GM19455 (cell line): Measurements from ENCODE around the gene P2RX3.
"Not testable (repeated sequence)": the region's sequence is repeated elsewhere in the genome, so short reads cannot be mapped to it uniquely, and the experiment has no call there.

ENCODE experiments used
- ATAC-seq: cut with Tn5 transposase; IDR thresholded peaks from one replicate; pipeline ENCODE4 v1.9.1; 2021; ENCODE audit not compliant: unreplicated experiment

The P2RX3 gene

DNA sequence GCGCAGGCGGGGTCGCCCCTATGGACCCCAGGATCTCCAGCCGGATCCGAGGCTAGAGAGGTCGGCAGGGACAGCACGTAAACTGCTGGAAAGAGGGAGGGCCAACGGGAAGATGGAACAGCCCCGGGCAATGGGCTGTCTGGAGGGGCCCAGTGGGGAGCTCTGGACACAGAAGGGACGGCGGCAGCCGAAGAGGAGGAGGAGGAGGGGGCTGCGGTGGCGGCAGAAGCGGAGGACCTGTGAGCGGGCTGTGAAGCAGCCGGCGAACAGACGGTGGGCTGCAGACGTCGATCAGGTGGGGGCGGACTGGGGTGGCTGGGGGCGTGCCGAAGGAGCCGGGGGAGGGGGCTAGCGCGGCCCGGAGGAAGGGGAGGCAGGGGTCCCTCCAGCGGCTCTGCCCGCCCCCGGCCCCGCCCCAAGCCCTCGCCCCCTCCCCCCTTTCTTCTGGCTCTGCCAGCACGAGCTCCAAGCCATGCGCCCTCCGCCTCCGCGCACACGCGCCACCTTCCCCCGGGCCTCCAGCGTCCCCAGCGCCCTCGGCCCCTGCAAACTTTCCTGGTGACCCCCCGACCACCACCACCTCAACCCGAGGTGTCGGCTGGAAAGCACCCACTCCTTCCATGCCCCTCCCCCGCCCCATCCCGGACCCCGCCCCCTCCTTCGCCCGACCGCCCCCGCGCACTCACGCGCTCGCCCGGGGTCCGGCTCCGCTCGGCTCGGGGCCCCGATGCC is 13.8 kb upstream of the P2RX3 start:
- peak; percentile 29 for ATAC-seq

DNA sequence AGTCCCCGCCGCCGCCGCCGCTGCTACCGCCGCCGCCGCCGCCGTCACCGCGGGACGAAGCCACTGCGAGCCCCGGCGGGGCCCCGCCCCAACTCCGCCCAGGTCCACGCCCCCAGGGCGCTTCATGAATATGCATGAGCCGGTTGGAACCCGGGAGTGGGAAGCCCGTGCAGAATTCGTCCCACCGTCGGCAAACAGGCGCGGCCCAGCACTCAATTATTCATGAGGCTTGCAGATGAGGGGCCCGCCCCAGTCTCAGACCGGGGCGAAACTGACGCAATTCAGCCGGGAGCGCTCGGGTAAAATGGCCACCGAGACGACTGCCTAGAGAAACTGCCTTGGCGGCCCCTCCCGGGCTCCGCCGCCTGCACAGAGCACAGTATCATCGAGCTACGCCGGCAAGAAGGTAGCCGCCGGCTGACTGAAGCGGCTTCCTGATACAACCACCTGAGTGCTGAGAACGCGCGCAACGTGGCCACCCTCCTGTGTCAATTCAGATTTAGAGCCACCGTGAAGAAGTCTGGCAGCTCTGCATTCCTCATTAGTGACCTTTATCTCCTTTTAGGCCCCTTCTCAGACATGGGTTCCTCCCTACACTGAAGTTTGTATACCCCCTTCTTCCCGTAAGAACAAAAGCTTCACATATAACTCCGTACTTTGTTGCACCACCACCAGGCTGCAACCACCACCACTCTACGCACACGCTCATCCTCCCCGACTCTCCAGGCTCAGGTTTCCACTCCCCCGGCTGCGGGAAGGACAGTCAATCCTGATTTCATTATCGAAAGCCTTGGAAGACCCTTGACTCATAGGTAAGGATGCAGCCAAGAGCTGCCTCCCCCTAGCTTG is 13.0 kb upstream of the P2RX3 start, which contains the start of gene TNKS1BP1:
Gene TNKS1BP1 (minus strand): TSS at position 67 of the 849 bp plus-strand sequence. CDS start 3,067 bp downstream, outside the sequence.
- peak; percentile 89 for ATAC-seq

DNA sequence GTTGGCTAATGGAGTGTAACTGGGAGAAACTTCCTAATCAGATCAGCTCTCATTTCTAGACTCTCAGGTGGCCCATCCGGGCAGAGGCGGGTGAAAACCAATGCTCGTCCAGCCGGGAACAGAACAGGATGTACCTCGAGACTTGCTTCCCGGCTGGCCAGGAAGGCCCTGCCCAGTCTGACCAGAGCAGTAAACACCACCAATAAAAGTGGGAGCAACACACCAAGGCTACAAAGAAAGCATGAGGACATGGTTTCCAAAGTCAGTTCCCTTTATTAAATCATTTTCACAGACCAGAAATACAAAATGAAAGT is 12.5 kb upstream of the P2RX3 start:
- ATAC-seq: no peak

DNA sequence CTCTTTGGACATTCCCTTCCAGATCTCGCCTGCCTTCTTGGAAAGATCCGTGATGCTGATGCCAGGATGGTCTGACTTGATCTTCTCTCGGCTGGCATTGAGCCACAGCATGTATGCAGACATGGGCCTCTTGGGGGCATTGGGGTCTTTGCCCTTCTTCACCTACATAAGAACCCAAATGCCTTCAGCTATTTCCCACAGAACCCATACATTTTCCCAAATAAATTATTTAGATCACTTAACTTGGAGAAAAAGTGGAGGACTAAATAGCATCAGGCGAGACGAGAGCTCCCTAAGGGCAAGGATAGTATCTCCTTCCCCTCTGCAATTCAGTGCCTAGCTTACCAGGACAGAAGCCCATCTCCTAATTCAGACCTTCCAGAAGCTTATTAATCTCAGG is 10.4 kb upstream of the P2RX3 start:
- ATAC-seq: no peak

DNA sequence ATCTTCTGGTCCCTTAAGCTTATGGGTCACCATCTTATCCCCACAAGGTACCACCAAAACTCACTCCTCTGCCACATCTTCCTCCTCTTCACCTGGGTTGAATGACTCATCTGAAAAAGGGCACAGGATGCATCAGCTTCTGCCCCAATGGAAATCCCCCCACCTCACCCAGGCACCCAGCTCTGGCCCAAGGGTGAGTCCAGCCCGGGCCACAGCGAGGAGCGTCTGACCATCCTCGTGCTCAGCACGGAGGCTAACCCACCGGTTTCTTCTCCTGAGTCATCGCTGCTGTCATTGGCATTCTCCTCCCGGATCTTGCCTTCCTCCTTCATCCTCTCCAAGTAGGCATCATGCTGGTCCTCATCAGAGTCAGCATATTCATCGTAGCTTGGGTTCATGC is 8.1 kb upstream of the P2RX3 start:
- no peak for ATAC-seq

DNA sequence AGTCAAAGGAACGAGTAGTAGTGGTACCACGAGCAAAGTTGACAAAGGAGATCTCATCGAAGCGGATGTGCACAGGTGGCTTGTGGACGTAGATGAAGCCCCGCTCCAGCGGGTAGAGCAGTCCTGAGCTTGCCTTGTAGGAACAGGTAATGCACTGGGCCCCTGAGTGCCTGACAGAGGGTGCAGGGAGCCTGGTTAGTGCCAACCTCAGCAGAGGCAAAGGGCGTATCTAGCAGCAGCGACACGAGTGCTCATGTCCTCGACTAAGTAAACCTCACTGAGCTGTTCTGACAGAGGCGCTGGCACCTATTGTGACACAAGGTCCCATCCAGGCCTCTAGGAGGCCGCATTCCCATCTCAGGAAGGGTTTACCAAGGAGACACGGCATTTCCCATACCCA is 6.4 kb upstream of the P2RX3 start:
- ATAC-seq: no peak

DNA sequence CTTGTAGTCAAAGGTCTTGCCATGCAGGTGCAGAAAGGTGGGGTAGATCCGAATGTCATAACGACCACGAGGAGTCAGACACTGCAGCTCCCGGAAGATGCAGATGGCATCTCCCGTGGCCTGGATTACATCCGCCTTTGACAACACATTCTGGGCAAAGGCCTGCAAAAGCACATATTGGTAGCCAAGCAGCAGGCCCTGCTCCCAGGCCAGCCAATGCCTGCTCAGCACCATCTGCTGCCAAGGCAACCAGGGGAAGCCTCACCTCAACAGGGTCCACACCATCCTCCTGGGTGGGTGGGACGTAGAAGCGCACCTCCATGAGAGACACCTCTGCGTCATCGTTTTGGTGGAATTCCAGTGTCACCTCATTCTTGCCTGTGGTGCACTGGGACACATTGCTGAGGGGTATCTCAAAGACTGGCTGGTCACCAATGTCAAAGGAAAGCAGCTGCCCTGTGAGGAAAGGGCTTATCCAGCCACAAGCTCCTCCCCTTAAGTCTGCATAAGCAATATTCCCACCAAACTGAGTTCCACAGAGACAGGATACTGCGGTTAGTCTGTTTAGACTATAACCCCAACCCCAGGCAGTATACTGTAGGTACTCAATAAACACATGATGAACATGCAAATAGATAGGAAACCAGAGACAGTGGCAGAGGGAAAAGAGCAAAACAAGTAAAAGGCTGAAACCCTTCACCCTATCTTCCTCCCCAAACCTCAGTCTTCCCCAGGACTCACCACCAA is 5.3 kb upstream of the P2RX3 start:
- ATAC-seq: no peak

DNA sequence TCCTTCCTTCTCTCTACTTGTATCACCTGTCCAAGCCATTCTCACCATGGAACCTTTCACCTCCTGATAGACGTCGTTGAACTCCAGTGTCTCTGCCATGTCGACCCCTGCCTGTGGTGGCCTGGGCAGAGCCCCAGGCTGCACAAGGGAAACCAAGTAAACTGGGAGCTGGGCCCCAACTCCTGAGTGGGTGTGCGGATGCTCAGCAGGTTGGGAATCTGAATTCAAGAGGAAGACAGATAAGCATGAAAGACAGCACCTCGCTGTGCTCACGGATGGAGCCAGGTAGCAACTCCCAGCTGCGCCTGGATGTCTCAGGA is 3.2 kb upstream of the P2RX3 start:
- no peak for ATAC-seq

DNA sequence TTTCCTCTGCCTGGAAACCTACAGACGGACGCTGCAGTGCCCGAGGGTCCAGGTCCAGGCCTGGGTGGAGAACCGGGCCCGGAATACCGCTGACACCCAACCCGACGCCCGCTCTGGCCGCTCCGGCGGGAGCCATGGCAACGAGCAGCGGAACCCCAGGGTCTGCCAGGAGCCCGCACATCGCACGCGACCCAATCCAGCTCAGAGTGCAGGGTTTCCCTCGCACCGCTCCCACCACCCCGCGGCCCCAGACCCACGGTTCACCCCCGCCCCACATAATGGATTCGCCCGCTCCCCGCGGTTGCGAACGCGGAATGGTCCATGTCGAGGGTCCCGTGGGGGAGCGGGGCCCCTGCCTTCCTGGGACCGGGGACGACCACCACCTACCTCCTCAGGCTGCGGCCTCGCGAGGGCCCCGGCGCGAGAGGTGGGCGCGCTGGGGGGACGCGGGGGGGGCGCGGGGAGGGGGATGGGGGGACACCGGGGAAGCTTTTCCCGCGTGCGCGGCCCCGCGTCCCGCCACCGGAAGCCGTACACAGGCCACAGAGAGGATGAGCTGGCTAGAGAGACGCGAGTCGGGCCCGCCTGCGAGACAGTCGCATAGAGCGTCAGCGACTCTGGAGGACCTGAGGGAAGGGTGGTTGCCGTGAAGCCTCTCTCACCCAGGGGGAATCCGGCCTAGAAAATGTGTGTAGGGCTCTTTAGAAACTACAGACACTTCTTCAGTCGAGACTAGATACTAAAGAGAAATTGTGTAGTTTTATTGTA is 2.6 kb upstream of the P2RX3 start, which contains the start of gene SSRP1:
Gene SSRP1 (minus strand): TSS at position 550 of the 768 bp plus-strand sequence. CDS start 771 bp downstream, outside the sequence.
- ATAC-seq: peak; percentile 99

DNA sequence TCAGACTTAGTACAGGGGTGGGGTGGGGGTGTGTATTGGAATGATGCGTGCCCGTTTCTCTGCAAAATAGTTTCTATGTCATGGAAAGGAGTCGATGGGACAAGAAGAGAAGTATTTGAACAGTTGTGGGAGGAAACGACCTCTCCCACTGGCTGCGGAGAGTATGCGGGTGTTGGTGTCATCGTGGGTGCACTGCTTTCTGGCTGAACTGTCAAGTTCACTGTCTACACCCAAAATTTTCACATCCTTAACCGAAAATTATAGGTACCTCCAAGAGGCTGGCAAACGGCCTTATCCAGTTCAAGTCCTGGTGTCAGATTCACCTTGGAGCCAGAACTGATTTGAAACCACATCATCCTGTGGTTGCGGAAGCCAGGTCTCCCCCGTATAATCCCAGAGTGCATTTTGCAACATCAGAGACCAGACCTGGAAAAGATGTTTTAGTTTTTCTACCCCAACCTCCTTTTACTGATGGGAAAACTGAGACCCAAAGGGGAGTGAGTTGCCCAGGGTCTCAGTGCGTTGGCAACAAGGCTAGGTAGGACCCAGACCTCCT is 2.0 kb upstream of the P2RX3 start:
- ATAC-seq: no peak

DNA sequence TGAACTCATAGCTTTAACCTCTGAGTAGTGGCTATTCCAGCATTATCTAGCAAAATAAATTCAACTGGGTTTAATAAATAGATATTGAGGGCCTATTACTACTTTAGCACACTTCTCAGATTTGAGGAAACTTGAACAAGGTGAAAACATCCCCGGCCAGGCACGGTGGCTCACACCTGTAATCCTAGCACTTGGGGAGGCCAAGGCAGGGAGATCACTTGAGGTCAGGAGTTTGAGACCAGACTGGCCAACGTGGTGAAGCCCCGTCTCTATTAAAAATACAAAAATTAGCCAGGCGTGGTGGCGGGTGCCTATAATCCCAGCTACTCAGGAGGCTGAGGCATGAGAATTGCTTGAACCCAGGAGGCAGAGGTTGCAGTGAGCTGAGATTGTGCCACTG is 1.3 kb upstream of the P2RX3 start:
- ATAC-seq: not testable (repeated sequence)

DNA sequence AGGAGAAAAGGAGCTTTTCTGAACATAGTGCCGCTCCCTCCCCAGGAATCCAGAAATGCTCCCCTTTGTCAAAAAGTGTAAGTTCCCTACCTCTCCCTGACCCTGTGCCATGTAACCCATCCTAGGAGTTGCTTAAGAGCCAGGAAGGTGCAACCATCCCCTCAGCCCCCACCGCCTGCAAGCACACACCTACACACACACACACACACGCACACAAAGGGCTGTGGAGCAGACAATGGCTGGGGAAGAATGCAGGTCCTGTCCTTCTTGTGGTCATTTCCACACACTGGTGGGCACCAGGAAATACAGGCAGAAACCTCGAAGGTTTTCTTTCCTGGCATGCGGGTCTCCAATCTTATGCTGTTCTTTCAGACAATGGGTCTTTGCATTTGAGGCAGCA is 1.2 kb downstream of the P2RX3 start:
- ATAC-seq: no peak

DNA sequence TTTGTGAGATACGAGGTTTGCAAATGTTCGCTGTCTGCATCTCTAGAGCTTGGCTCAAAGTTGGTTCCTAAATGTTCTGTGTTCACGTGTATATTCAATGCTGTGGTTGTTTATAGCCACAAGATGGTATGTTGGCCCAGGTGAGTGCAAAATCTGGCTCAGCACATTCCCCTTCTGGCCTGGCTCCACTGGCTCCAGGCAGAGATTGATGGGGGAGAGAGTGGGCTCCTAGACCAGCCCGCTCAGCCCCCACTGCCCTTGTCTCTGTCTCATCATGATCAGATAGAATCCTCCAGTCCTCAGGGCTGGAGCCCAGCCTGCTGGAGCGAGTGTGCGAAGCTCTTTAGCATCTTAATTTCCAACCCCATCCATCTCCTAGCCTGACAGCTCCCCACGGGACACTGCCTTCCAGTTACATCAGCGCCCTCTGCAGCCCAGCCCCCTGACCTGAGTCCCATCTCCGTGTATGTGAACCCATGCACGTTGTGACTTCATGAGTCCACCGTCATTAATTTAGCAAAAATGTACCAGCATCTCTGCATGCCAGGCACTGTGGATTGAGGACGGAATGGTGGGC is 2.0 kb downstream of the P2RX3 start:
- no peak for ATAC-seq

DNA sequence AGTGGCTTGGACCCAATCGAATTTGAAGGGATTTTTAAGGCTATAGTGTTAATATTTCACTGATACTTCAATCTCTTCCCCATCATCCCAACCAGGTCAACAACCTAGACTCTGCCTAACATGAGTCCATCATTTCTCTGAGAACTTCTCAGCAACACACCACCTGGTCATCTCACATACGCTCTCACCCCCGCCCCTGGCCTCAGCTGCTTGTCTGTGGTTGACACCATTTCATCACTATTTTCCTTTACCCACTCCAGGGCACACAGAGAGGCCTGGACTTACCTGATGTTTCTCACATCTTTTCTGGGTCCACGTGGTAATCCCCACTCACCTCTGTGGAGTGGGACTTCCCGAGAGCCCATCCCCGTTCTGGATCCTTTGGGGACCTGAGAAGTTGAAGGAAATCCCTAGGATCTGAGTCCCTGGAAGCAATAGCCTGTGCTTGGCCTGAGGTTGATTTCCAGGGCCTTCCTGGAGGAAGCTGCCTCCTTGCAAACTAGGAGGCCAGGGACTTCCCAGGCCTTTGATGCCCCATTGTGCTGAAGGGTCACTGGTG is 3.2 kb downstream of the P2RX3 start:
- ATAC-seq: no peak

DNA sequence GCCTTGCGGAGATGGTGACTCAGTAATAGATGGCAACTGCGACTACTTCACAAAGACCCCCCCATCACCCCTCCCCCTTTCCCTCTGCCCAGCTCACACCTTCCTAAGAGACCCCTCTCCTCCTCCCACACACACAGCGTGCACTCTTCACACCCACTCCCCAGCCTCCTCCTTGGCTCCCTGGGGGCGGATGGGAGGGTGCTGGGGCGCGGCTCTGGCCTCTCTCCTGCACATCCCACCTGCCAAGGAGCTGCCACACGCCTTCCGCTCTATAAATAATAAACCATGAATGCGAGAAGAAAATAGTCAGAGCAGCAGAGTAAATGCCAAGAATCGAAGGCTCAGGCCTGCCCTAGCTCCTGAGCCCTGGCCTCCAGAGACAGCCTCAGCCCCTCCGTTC is 4.5 kb downstream of the P2RX3 start:
- ATAC-seq: no peak

DNA sequence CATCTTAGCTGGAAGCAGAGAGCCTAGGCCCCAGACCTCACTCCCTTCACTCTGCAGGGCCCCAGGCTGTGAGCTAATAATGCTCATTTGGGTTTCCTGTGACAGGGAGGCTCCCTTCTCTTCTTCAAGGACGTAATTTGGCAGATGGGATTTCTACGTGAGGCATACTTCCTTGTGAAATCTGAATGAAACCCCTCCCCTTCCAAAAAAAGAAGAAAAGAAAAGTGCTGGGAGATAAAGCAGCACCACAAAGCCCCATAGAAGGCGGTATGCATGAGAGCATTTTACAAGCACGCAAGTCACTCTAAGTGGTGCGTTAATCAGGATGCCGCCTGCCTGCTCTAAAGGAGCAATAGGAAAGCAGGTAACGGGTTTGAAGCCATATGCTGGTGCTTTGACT is 5.7 kb downstream of the P2RX3 start:
- ATAC-seq: no peak

DNA sequence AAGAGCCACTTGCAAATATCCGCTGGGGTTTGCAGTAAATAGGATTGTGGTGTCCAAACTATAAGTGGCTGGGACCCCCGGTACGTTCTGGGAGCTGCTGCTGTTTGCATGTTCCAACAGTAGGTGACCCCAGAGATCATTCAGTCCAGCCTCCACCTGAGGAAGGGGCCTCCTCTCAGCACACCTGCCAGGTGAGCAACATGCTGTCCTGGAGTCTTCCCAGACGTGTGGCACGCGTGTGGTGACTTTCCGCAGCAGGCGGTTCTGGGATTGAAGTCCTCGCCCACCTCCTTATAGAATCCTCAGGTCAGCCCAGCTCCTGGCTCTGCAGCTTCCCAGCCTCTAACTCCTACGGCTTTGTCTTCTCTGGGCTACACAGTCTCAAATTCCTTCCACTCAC is 6.7 kb downstream of the P2RX3 start:
- no peak for ATAC-seq

DNA sequence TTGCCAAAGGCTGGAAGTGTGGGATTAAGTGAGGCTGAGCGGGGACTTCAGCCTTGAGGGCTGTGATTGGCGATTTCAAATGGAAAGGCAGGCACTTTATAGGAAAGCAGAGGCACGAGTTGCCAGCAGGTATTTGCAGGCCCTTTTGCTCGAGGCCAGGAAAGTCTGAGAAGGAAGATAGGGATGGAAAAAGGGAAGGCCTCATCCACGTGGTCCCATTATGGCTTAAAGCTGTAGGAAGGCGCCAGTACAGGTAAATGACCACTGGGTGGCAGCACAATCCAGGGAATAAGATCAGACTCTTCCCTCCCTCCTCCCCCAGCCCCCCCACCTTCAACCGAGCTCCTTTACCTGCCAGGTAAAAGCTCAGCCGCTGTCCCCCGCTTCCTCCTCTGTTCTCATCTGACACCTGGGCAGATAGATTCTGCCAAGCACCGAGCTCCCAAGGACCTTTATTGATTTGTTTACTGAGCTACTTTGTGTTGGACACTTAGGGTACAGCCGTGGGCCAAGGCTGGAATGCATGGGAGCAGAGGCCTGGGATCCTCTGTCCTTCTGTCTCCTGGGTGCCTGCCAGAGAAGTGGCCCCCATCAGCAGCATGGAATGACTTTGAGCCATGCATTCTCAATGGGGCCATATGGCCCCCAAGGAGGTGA is 7.5 kb downstream of the P2RX3 start:
- ATAC-seq: peak; percentile 66

DNA sequence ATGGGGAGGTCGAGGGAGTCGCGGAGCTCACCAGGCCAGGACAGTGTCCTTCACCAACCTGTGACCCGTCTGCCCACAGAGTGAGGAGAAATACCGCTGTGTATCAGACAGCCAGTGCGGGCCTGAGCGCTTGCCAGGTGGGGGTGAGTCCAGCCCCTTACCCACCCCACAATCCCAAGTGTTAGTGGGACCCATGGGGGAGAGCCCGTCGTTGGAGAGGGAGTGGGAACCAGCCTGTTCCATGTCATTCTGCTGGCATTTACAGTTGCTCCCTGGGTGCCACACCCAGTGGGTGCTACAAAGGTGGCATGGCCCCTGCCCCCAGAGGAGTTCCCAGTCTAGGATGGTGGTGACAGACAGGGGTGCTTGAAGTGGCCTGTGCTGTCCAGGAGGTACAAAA is 9.2 kb downstream of the P2RX3 start:
- no peak for ATAC-seq

DNA sequence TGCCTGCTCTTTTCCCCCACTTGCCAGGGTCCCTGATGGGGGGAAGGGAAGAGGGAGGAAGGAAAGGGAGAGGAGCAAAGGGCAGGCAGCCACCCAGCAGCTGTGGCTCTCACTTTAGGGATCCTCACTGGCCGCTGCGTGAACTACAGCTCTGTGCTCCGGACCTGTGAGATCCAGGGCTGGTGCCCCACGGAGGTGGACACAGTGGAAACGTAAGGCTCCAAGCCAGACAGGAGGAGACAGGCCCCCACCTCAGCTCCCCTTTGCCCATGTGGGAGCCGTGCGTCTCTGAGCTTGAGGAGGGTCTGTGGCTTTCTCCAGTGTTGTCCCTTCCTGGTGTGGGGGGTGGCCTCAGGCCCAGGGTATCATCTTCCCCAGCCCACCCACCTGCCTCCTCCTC is 9.9 kb downstream of the P2RX3 start:
- no peak for ATAC-seq
